GM18508 (cell line): ENCODE data around the gene VPS35L.
"Not testable (repeated sequence)": the region's sequence is repeated elsewhere in the genome, so short reads cannot be mapped to it uniquely, and the experiment has no call there.

Experiments
- ATAC-seq: cut with Tn5 transposase; IDR thresholded peaks from one replicate; pipeline ENCODE4 v1.9.1; 2021; ENCODE audit warnings: moderate number of reproducible peaks; ENCODE audit not compliant: insufficient read depth, unreplicated experiment

Gene VPS35L

GRCh38 chr16:19527161-19527560 is 28.3 kb upstream of the VPS35L start:
- ATAC-seq = no peak

DNA sequence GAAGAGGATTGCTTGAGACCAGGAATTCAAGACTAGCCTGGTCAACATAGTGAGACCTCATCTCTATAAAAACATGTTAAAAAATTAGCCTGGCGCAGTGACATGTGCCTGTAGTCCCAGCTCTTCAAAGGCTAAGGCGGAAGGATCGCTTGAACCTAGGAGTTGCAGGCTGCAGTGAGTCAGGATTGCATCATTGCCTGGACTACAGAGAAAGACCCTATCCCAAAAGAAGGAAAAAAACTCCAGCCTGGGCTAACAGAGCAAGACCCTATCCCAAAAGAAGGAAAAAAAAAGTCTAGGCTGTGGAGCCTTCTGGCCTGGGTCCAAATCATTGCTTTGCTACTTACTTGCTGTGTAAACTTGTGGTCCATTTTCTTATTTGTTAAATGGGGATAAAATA is 26.8 kb upstream of the VPS35L start:
- ATAC-seq = no peak

DNA sequence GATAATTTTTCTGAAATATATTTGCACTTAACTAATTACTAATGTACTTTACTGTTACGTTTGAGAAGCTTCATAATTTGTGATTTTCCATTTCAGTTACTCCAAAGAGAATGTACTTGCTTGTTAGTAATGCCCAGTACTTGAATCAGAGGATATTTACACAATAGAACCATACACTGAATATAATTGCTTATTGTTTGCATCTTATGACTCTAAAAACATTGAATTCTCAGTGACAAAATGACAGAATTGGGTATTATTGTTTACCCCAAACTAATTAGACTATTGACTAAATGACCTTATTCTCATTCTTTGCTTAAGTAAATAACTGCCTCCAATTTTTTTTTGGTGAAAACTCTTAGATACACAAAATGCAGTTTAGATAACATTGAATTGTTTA is 22.9 kb upstream of the VPS35L start:
- ATAC-seq = no peak

- no peak for ATAC-seq
These were observed 15.1 kb upstream of the VPS35L start for GRCh38 chr16:19540241-19540970.

GRCh38 chr16:19542138-19542821 is 13.2 kb upstream of the VPS35L start:
- ATAC-seq = no peak

- ATAC-seq = not testable (repeated sequence)
These were observed 12.1 kb upstream of the VPS35L start for GRCh38 chr16:19543278-19543996.

DNA sequence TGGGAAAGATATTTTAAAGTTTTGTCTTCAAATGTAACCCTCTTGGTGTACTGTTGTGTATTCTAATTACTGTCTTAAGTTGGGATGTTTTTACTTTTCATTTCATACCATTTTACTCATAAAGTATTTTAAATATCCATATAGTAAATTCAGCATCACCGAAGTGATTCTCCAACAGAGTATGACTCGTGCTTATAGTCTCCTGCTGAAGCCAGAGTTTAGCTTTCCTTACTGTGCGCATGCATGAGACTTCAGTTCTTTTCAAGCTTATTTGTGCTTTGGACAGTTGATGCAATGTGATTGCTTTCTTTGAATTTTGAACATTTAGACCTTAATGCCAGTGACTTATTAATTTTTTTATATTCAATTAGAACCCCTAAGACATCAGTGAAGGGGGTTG is 7.4 kb upstream of the VPS35L start:
- ATAC-seq = no peak

- ATAC-seq = no peak
These were observed 5.8 kb upstream of the VPS35L start for GRCh38 chr16:19549673-19550072.

GRCh38 chr16:19555938-19556771 is 652 bp downstream of the VPS35L start:
- no peak for ATAC-seq

- no peak for ATAC-seq
These were observed 3.9 kb downstream of the VPS35L start for GRCh38 chr16:19559242-19559910.

DNA sequence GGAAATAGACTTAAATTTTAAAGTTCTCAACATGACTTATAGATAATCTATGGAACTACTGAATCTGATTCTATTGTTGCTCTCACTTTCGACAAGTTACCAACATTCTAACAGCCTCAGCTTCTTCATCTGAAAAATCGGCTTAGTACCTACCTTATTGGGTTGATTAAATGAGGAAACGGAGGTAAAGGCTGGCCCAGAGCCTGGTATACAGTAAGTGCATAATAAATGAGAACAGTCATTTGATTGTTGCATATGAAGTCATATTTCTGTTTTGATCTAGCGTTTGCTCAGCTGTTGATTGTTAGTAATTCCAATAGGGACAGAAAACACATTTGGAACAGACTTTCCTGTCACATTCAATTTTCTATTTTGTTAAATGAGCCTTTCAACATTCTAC is 4.6 kb downstream of the VPS35L start:
- ATAC-seq = no peak

DNA sequence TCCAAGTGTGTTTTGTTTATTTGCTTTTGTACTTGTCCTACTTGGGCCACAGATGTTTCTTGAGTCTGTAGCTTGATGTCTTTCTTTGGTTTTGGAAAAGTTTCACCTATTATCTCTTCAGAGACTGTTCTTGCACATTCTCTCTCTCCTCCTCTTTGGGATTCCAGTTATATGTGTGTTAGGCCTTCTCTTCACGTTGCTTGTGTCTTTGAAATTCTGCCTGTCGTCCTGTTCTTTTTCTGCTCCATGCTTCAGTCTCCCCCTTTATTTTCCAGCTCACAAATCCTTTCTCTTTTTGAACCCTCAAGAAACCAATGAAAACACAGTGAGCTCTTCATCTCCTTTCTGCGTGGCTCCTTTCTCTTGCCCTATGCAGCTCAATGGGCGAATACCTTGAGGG is 7.9 kb downstream of the VPS35L start:
- ATAC-seq = no peak

DNA sequence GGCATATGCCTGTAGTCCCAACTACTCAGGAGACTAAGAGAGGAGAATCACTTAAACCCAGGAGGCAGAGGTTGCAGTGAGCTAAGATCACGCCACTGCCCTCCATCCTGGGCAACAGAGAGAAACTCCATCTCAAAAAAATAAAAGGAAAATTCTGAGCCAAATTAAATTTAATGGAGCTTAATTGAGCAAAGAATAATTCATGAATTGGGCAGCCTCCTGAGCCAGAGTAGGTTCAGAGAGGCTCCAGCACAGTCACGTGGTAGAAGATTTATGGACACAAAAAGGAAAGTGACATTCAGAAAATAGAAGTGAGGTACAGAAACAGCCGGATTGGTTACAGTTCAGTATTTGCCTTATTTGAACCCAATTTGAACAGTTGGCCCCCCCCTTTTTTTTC is 10.9 kb downstream of the VPS35L start:
- no peak for ATAC-seq

DNA sequence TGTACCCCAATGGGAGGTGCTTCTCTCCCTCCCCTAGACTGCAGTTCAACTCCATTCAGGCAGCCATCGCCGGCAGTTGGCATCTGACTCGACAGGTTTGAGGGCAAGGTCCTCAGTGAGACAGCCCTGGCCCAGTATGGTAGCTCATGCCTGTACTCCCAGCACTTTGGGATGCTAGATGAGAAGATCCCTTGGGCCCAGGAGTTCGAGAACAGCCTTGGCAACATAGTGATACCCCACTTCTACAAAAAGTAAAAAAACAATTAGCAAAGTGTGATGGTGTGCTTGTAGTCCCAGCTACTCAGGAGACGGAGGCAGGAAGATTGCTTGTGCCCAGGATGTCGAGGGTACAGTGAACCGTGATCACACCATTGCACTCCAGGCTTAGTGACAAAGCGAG is 12.1 kb downstream of the VPS35L start:
- ATAC-seq = no peak

- no peak for ATAC-seq
These were observed 18.5 kb downstream of the VPS35L start for GRCh38 chr16:19573997-19574396.

- no peak for ATAC-seq
These were observed 19.1 kb downstream of the VPS35L start for GRCh38 chr16:19574615-19575014.

DNA sequence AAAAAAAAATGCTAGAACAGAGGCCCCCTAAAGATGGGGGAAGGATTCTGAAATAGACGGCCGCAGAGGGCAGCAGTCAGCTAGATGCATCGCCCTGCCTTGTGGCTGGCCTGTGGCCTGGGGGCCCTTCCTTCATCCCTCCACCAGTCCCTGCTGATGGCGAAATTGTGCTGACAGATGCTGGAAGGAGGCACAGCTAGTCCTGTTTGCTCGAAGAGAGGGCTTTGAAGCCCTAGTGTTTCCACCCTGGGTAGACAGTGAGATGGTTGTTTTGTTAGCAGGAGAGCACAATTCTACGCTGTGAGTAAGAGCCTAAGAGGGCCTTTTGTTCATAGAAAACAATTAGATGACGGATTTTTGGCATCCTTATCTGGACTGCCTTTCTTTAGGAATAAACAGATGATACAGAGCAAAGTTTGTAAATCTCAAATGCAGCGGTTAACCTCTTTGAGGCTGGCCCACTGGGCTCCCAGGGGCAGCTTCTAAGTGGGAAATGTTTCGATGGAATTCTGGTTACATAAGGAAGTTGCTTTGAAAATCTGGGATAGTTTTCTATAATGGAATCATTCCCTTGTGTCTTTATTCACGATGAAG is 23.0 kb downstream of the VPS35L start:
- ATAC-seq = no peak

GRCh38 chr16:19582050-19582831 is 26.7 kb downstream of the VPS35L start:
- ATAC-seq = no peak
